SIG-M5 treated with dmso at 0.1 percent for 504 hours (cell line): Measurements from ENCODE around the gene LRRC74B.
"Not testable (repeated sequence)": the region's sequence is repeated elsewhere in the genome, so short reads cannot be mapped to it uniquely, and the experiment has no call there.

Experiments used
- DNase-seq: peaks from one replicate; lab custom pipeline; 2025; ENCODE audit not compliant: unreplicated experiment; lab: John Stamatoyannopoulos, UW

The LRRC74B gene

DNA sequence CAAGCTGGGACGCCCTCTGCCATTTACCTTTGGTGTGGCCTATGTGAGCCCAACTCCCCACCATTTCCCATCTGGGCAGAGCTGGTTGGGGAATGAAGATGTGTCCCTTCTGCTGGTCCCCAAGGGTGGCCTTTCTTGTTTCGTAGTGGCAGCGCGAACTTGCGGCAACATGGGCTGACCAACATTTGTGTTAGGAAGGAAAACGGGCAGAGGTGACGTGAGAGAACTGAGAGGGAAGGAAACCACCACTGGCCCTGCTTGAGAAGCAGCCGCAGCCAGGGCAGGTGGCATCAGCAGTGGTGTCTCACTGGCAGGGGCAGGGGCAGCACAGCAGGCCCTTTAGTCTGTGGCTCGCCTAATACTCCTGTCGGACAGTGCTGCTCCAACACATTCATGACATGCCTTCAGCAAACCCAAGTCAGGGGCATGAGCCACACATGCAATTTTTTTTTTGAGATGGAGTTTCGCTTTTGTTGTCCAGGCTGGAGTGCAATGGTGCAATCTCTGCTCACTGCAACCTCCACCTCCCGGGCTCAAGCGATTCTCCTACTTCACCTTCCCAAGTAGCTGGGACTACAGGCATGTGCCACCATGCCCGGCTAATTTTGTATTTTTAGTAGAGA is 29.9 kb downstream of the LRRC74B start:
- DNase-seq: no peak

- DNase-seq: no peak
These were observed 31.3 kb downstream of the LRRC74B start for GRCh38 chr22:21076912-21077625.

- DNase-seq: no peak
These were observed 32.2 kb downstream of the LRRC74B start for GRCh38 chr22:21077884-21078508.

- DNase-seq: no peak
These were observed 33.2 kb downstream of the LRRC74B start for GRCh38 chr22:21078916-21079315.

DNA sequence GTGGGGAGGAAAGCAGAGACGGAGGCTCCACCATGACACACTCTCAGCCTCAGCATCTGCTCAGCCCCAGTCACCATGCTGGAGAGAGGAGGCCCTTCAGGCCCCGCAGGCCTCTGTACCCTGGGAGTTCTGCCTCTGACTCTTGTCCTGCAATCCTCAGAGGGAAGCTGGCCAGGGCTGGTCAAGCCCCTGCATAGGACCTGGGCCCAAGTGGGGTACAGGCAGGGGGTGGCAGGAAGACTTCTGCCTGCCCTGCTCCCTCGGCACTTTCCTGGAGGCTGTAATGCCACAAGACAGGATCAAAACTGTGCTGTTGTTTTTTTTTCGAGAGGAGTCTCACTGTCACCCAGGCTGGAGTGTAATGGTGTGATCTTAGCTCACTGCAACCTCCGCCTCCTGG is 33.7 kb downstream of the LRRC74B start:
- no peak for DNase-seq

DNA sequence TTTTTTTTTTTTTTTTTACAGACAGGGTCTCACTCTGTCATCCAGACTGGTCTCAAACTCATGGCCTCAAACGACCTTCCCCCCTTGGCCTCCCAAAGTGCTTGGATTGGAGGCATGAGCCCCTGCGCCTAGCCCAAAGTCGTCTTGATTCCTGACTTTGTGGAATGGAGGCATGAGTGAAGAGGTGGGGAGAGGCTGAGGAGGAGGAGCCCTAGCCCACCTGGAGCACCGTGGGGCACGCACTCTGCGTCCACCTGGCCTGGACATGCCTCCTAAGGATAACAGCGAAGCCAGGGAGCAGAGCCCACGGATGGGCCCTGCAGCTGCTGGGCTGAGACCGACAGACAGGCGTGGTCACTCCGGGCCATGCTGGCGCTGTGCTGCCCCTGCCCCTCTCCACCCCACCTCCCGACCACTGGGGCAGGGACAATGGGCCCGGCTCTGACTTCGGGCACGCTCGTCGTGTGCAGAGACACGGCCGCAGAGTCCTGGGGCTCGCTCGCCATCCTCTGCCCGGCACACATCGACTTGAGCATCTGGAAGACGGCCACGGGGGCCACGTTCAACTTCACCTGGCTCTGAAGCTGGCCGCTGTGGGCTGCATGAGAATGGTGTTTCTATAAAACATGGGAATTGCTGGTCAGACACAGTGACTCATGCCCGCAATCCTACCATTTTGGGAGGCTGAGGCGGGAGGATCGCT is 34.8 kb downstream of the LRRC74B start:
- no peak for DNase-seq

GRCh38 chr22:21082248-21082647 is 36.5 kb downstream of the LRRC74B start:
- DNase-seq: no peak

- no peak for DNase-seq
These were observed 41.4 kb downstream of the LRRC74B start for GRCh38 chr22:21087119-21087518.

DNA sequence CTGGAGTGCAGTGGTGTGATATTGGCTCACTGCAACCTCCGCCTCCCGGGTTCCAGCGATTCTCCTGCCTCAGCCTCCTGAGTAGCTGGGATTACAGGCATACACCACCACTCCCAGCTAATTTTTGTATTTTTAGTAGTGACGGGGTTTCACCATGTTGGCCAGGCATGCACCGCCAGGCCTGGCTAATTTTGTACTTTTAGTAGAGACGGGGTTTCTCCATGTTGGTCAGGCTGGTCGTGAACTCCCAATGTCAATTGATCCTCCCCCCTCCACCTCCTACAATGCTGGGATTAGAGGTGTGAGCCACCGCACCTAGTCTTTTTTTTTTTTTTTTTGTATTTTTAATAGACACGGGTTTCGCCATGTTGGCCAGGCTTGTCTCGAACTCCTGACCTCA is 42.2 kb downstream of the LRRC74B start:
- not testable (repeated sequence) for DNase-seq

DNA sequence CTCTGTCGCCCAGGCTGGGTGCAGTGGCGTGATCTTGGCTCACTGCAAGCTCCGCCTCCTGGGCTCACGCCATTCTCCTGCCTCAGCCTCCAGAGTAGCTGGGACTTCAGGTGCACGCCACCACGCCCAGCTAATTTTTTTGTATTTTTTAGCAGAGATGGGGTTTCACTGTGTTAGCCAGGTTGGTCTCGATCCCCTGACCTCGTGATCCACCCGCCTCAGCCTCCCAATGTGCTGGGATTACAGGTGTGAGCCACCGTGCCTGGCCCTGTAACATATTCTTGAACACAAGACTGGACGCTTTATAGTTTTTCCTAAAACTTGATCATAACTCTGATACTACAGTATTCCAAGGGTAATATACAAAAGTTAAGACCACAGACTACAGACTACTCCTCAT is 45.5 kb downstream of the LRRC74B start:
- DNase-seq: not testable (repeated sequence)

DNA sequence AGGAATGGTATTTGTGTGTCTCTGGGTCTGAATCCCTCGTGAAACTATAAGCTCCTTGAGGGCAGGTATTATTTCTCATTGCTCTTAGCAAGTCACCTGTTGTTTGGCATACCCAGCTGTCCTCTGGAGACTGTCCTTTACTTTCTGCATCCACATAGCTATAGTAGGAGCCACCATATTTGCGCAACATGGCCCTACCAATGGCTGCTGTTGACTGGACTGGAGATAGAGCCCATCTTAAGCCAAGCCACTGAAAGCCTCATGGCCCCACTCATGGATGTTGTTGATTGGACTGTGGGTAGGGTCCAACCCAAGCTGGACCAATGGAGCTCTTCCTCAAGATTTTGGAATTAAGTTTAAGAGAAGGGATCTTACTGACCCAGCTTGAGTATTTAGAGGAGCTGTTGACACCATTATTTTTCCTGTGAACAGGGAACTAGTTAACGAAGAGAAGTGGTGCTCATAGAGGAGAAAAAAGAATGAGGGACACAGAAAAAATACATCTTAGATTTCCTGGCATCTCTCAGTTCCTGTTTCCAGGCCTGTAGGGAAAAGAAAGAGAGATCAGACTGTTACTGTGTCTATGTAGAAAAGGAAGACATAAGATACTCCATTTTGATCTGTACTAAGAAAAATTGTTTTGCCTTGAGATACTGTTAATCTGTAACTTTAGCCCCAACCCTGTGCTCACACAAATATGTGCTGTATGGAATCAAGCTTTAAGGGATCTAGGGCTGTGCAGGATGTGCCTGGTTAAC is 47.2 kb downstream of the LRRC74B start:
- no peak for DNase-seq

- not testable (repeated sequence) for DNase-seq
These were observed 47.9 kb downstream of the LRRC74B start for GRCh38 chr22:21093555-21094137.

DNA sequence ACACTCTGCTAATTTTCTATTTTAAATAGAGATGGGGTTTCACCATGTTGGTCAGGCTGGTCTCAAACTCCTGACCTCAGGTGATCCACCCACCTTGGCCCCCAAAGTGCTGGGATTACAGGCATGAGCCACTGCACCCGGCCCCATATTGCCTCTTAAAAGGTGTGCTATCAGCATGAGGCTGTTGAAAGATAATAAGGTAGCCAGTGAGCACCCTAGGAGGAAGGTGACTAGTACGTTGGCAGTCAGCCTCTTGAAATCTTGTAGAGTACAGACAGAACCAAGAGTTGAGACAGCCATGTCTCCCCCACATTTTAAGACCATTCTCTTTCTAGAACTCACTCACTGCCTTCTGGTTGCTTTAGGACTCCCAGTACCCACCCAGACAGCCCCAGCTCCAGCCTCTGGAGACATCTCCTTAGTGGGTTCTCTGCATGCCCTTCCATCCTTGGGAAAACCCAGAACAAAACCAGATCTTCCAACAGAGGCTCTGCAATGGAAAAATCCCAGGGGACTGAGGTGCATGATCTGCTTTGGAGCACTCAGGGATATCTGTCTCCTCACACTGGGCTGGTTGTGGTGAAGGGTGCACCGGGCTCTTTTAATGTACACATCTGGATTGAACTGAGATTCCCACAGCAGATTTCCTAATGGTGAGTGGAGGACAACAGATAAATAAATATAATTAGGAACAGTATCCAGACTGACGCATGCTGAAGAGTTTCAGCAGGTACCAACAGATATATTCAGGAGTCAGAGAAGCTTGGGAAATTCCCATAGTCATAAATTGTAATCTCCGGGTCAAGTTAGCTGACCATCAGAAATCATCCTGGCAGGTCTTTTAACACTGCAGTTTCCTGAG is 49.4 kb downstream of the LRRC74B start:
- DNase-seq: no peak

- no peak for DNase-seq
These were observed 50.0 kb downstream of the LRRC74B start for GRCh38 chr22:21095773-21096107.

- DNase-seq: not testable (repeated sequence)
These were observed 51.1 kb downstream of the LRRC74B start for GRCh38 chr22:21096878-21097277.

DNA sequence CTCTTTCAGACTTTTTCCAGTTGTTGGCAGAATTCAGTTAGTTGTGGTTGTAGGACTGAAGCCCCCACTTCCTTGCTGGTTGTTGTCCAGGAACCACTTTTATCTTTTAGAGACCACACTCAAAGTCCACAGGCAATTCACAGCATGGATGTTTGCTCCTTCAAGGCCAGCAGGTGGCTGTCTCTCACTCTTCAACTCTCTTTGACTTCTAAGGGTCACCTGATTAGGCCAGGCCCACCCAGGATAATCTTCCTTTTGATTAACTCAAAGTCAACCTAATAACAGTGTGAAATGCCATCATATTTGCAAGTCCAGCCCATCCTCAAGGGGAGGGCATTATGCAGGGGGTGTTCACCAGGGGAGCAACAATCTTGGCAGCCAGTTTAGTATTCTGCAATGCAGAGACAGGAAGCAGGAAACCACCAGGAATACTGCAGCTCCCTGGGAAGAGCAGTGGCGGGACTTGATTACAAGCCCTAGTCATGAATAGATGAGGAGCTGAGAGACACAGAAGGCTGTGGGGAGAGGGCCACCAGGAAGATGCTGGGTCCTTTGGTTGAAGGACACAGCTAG is 52.4 kb downstream of the LRRC74B start:
- no peak for DNase-seq

DNA sequence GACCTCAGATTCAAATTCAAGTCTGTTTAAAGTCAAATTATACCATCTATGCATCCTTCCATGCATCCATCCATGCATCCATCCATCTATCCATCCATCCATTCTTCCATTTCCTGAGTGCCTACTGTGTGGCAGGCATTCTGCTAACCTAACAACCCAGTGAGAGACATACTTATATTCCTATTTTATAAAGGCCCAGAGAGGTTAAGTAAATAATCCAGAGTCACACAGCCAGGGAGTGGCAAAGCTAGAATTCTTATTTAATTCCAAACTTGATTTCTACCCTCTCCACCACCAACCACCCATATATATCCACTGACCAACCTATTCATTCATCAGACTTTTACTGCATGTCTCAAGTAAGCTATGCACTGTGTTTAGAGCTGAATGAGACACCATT is 53.8 kb downstream of the LRRC74B start:
- DNase-seq: no peak

DNA sequence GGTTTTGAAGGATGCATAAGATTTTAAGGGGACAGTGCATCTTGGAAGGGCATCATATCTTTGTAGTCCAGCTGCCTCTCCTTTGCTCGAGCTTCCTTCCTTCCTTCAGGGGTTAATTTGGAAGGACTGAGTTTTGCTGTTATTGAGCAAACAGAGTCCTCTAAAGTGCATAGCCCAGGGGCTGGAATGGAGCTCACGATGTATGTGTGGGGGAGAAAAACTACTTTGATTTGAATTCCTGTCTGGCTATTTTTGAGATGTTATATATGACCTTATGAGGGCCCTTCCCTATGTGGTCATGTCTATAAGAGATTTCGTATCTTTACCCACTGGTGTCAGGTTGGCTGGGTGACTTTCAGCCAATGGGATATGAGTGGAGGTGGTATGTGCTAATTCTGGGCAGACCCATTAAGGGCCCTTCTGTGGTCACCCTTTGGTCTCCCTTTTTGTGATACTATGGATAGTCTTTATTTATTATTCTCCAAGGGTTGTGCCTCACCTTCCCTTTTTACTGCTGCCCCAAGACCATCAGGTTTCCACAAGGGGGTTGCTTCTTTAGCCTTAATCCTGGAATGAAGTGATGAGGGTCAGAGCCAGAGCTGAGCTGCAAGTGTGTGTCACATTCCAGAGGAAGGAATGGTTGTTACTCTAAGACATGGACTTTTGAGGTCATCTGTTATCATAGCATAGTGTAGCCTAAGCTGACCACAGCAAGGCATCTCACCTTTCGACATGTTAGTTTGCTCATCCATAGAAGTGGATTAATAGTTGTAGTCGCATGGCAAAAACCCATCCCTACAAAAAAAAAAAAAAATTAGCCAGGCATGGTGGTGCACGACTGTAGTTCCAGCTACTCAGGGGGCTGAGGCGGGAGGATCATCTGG is 54.6 kb downstream of the LRRC74B start:
- DNase-seq: no peak
